K562 (cell line): ENCODE measurements around the gene H3-3A. TPM values are rescaled to one million over a fixed set of nuclear protein-coding genes. Genes with fewer than 3 reads are reported as not detected.

Experiments
- ARID1B ChIP-seq: fragments of 450-650 bp; IDR thresholded peaks from 2 replicates; pipeline ENCODE4 v1.6.1; 2016; ENCODE audit warnings: antibody characterized with exemption, mild to moderate bottlenecking, inconsistent platforms
- GATA2 ChIP-seq: sonication (generic); formaldehyde crosslinking; IDR thresholded peaks from 2 replicates; pipeline ENCODE4 v1.4.0; 2020; ENCODE audit warnings: mild to moderate bottlenecking, missing genetic modification reagents
- HIVEP1 ChIP-seq: fragments of 250-450 bp; sonication (Bioruptor Pico); IDR thresholded peaks from 2 replicates; pipeline ENCODE4 v1.4.0; 2020; ENCODE audit warnings: mild to moderate bottlenecking
- HMGN3 ChIP-seq: IDR thresholded peaks from 2 replicates; pipeline ENCODE4 v1.6.1; 2011; ENCODE audit warnings: borderline replicate concordance, low read depth, mild to moderate bottlenecking, mixed read lengths, low read length; ENCODE audit not compliant: insufficient read length; ENCODE audit errors: extremely low read depth
- LCOR ChIP-seq: sonication (generic); formaldehyde crosslinking; IDR thresholded peaks from 2 replicates; pipeline ENCODE4 v1.8.0; 2022; ENCODE audit warnings: mild to moderate bottlenecking, missing genetic modification reagents
- MECOM ChIP-seq: fragments of 250-450 bp; sonication (Bioruptor Pico); IDR thresholded peaks from 2 replicates; pipeline ENCODE4 v1.8.0; 2022; ENCODE audit warnings: inconsistent platforms
- RBM17 ChIP-seq: fragments of 200-400 bp; formaldehyde crosslinking; IDR thresholded peaks from 2 replicates; pipeline ENCODE4 v1.6.1; 2017; ENCODE audit warnings: low read depth, mild to moderate bottlenecking, low read length, borderline replicate concordance
- SAP30 ChIP-seq: fragments of 200-600 bp; sonication (generic); IDR thresholded peaks from 2 replicates; pipeline ENCODE4 v1.6.1; 2012; ENCODE audit warnings: borderline replicate concordance, low read depth, mild to moderate bottlenecking, moderate library complexity, low read length, control low read depth, inconsistent platforms; ENCODE audit not compliant: insufficient read depth, poor library complexity, severe bottlenecking
- SETDB1 ChIP-seq: IDR thresholded peaks from one replicate; pipeline ENCODE4 v1.6.1; 2012; ENCODE audit warnings: low read length, control low read depth, inconsistent platforms
- SMAD2 ChIP-seq: fragments of 150-350 bp; IDR thresholded peaks from 2 replicates; pipeline ENCODE4 v1.6.1; 2014; ENCODE audit warnings: low read depth, mild to moderate bottlenecking, low read length
- SREBF1 ChIP-seq: fragments of 150-350 bp; IDR thresholded peaks from 2 replicates; pipeline ENCODE4 v1.6.1; 2014; ENCODE audit warnings: antibody characterized with exemption, low read depth, low read length, borderline replicate concordance
- STAT5A ChIP-seq: IDR thresholded peaks from 2 replicates; pipeline ENCODE4 v1.6.1; 2012; ENCODE audit warnings: low read length, inconsistent platforms, borderline replicate concordance
- TBL1XR1 ChIP-seq, 2 experiments: IDR thresholded peaks; 2 replicates each; pipeline ENCODE4 v1.6.1; 2012; ENCODE audit warnings: improper control_type of control experiment in 2 of 2, low read length in 2 of 2, mild to moderate bottlenecking in 1 of 2
- TRIM28 ChIP-seq: fragments of 450-650 bp; IDR thresholded peaks from 2 replicates; pipeline ENCODE4 v1.6.1; 2017
- YBX1 ChIP-seq: fragments of 450-650 bp; IDR thresholded peaks from 2 replicates; pipeline ENCODE4 v1.7.1; 2016; ENCODE audit warnings: mild to moderate bottlenecking
- ZNF212 ChIP-seq: fragments of 450-650 bp; formaldehyde crosslinking; IDR thresholded peaks from 2 replicates; pipeline ENCODE4 v1.4.0; 2020; ENCODE audit warnings: mild to moderate bottlenecking
- polyA plus RNA-seq, 8 experiments: library from polyadenylated mRNA; depleted of rRNA in 4 of 8; stranded (reverse) in 5 of 8; unstranded in 3 of 8; fragments of >200 nt; fragmentation: Nextera tagmentation in 2 of 8; fragmentation: Illumina TruSeq in 1 of 8; extraction: Ambion mirVana in 2 of 8; extraction: Trizol in 1 of 8; gene quantifications; 2 replicates each; pipeline versions ENCODE4 v1.2.1 to v1.2.3, GENCODE V29; 2011 to 2014; ENCODE audit warnings: inconsistent platforms in 1 of 8, missing spikeins in 1 of 8
- total RNA-seq, 7 experiments: library from RNA; depleted of rRNA in 6 of 7; stranded (reverse); fragments of >200 nt in 6 of 7; fragmentation: Illumina TruSeq in 2 of 7; extraction: Trizol in 2 of 7; gene quantifications; 2 replicates each; pipeline versions ENCODE4 v1.2.1 to v1.2.3, GENCODE V29; 2011 to 2021; ENCODE audit warnings: low replicate concordance in 1 of 7
- TF ChIP-seq, protein P1 (sequence below): sonication (generic); formaldehyde crosslinking; IDR thresholded peaks from 2 replicates; pipeline ENCODE4 v1.8.1; 2023; ENCODE audit warnings: mild to moderate bottlenecking, missing genetic modification reagents
- TF ChIP-seq, protein P2 (sequence below), 2 experiments: IDR thresholded peaks; 2 replicates each; pipeline ENCODE4 v1.6.1; 2012; ENCODE audit warnings: improper control_type of control experiment in 2 of 2, low read depth in 2 of 2, low read length in 2 of 2, borderline replicate concordance in 1 of 2
- TF ChIP-seq, protein P3 (sequence below), 2 experiments: fragments of 200-800 bp in 1 of 2; sonication (Bioruptor generic) in 1 of 2; sonication (generic) in 1 of 2; formaldehyde crosslinking in 1 of 2; IDR thresholded peaks in 1 of 2; conservative IDR thresholded peaks in 1 of 2; 2 replicates each; pipeline versions ENCODE4 v1.5.0 to v1.6.1; 2016 to 2020; ENCODE audit warnings: missing compliant biosample characterization in 1 of 2, missing genetic modification characterization in 1 of 2, missing genetic modification reagents in 1 of 2
- TF ChIP-seq, protein P4 (sequence below): sonication (generic); formaldehyde crosslinking; IDR thresholded peaks from 2 replicates; pipeline ENCODE4 v1.8.1; 2023; ENCODE audit warnings: mild to moderate bottlenecking, missing genetic modification reagents

H3-3A gene
- total and polyA plus RNA-seq, 9 of the 15 experiments (the other 6 are each of a cell fraction or from before 2014, with no cell fraction given), result 426 to 1,083 (median 591) TPM

DNA sequence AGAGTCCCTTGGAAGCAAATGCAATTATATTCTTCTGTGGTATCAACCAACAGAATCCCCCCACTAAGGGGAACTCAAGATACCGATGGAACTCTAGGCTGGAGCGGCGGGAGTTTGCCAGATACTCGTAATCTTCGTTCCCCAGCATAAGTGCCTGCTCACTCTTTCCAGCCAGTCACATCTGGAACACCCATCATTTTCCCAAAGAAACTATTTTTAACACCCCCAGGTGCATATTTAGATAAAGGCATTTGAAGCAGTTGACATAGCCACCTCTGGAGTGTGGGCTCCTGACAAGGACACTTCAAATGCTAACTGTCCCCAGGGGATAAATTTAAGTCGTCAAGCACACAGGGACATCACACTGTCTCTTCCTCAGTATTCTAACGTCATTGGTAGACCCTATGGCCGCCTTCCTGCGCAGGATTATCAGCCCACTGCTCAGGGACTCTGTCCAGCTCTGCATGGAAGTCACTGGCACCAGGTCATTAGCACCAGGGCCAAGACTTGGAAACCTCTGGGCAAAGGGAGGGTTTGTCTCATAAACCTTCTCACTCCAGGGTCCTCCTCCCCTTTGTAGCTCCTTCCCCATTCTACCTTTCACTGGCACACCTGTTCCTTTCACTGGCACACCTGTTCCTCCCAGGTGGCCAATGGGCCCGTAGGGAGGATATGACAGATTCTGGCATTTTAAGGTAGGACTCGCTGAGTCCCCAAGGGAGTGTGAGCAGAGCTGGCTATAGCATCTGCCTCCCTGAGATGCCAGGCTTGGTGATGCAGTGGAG lies 48.8 kb downstream of the H3-3A start (continued):
- TF ChIP-seq, protein P1, sequence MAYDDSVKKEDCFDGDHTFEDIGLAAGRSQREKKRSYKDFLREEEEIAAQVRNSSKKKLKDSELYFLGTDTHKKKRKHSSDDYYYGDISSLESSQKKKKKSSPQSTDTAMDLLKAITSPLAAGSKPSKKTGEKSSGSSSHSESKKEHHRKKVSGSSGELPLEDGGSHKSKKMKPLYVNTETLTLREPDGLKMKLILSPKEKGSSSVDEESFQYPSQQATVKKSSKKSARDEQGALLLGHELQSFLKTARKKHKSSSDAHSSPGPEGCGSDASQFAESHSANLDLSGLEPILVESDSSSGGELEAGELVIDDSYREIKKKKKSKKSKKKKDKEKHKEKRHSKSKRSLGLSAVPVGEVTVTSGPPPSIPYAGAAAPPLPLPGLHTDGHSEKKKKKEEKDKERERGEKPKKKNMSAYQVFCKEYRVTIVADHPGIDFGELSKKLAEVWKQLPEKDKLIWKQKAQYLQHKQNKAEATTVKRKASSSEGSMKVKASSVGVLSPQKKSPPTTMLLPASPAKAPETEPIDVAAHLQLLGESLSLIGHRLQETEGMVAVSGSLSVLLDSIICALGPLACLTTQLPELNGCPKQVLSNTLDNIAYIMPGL (CRISPR knock-in tag), result no peak
- TF ChIP-seq SETDB1, result no peak
- no peak for TF ChIP-seq HMGN3
- TF ChIP-seq, protein P2, sequence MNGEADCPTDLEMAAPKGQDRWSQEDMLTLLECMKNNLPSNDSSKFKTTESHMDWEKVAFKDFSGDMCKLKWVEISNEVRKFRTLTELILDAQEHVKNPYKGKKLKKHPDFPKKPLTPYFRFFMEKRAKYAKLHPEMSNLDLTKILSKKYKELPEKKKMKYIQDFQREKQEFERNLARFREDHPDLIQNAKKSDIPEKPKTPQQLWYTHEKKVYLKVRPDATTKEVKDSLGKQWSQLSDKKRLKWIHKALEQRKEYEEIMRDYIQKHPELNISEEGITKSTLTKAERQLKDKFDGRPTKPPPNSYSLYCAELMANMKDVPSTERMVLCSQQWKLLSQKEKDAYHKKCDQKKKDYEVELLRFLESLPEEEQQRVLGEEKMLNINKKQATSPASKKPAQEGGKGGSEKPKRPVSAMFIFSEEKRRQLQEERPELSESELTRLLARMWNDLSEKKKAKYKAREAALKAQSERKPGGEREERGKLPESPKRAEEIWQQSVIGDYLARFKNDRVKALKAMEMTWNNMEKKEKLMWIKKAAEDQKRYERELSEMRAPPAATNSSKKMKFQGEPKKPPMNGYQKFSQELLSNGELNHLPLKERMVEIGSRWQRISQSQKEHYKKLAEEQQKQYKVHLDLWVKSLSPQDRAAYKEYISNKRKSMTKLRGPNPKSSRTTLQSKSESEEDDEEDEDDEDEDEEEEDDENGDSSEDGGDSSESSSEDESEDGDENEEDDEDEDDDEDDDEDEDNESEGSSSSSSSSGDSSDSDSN (IDR thresholded peaks at IDR 0.05; ENCODE audit: borderline replicate concordance in 1 of 2, low read depth in 2 of 2, low read length in 2 of 2), result no peak
- TF ChIP-seq RBM17, result no peak
- TF ChIP-seq GATA2 (CRISPR knock-in tag), result peak; percentile 89
- TF ChIP-seq STAT5A, result peak; percentile 94
- peak; percentile 98 for TF ChIP-seq ARID1B
- TF ChIP-seq TRIM28, result no peak; the same call in 1 of the 2 replicates
- TF ChIP-seq MECOM (CRISPR knock-in tag), result peak; percentile 90
- TF ChIP-seq, protein P3, sequence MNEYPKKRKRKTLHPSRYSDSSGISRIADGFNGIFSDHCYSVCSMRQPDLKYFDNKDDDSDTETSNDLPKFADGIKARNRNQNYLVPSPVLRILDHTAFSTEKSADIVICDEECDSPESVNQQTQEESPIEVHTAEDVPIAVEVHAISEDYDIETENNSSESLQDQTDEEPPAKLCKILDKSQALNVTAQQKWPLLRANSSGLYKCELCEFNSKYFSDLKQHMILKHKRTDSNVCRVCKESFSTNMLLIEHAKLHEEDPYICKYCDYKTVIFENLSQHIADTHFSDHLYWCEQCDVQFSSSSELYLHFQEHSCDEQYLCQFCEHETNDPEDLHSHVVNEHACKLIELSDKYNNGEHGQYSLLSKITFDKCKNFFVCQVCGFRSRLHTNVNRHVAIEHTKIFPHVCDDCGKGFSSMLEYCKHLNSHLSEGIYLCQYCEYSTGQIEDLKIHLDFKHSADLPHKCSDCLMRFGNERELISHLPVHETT (CRISPR knock-in tag; conservative IDR thresholded peaks at IDR 0.05 in 1 of 2, IDR thresholded peaks at IDR 0.05 in 1 of 2), result peak in 1 of 2 experiments; percentile 55; a peak in 1 of 4 replicates
- TF ChIP-seq, protein P4, sequence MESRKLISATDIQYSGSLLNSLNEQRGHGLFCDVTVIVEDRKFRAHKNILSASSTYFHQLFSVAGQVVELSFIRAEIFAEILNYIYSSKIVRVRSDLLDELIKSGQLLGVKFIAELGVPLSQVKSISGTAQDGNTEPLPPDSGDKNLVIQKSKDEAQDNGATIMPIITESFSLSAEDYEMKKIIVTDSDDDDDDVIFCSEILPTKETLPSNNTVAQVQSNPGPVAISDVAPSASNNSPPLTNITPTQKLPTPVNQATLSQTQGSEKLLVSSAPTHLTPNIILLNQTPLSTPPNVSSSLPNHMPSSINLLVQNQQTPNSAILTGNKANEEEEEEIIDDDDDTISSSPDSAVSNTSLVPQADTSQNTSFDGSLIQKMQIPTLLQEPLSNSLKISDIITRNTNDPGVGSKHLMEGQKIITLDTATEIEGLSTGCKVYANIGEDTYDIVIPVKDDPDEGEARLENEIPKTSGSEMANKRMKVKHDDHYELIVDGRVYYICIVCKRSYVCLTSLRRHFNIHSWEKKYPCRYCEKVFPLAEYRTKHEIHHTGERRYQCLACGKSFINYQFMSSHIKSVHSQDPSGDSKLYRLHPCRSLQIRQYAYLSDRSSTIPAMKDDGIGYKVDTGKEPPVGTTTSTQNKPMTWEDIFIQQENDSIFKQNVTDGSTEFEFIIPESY (CRISPR knock-in tag), result no peak
- TF ChIP-seq ZNF212 (CRISPR knock-in tag), result no peak
- no peak for TF ChIP-seq SREBF1
- TF ChIP-seq TBL1XR1 (IDR thresholded peaks at IDR 0.05; ENCODE audit: low read length in 2 of 2), result peak; percentile 90 to 98
- peak; percentile 94 for TF ChIP-seq LCOR (CRISPR knock-in tag)
- no peak for TF ChIP-seq HIVEP1 (CRISPR knock-in tag)
- no peak for TF ChIP-seq YBX1
- TF ChIP-seq SAP30, result no peak
- no peak for TF ChIP-seq SMAD2
